K562 (cell line): Measurements from ENCODE around the gene MARCKSL1. TPM values are rescaled to one million over a fixed set of nuclear protein-coding genes. Genes with fewer than 3 reads are reported as not detected.

ENCODE experiments used
- ATF6 ChIP-seq: sonication (generic); formaldehyde crosslinking; IDR thresholded peaks from 2 replicates; pipeline ENCODE4 v1.4.0; 2020; ENCODE audit warnings: mild to moderate bottlenecking, missing genetic modification reagents
- CEBPG ChIP-seq, 3 experiments: fragments of 200-800 bp in 1 of 3; sonication (Bioruptor generic) in 1 of 3; sonication (generic) in 1 of 3; formaldehyde crosslinking in 1 of 3; IDR thresholded peaks in 2 of 3; conservative IDR thresholded peaks in 1 of 3; 2 replicates each; pipeline versions ENCODE4 v1.6.1 to v1.8.0; 2016 to 2022; ENCODE audit warnings: missing compliant biosample characterization in 2 of 3, missing genetic modification characterization in 2 of 3, mild to moderate bottlenecking in 1 of 3, missing genetic modification reagents in 1 of 3
- FIP1L1 ChIP-seq: fragments of 200-400 bp; formaldehyde crosslinking; IDR thresholded peaks from 2 replicates; pipeline ENCODE4 v1.6.1; 2018; ENCODE audit warnings: mild to moderate bottlenecking, low read depth, low read length; ENCODE audit not compliant: poor library complexity, severe bottlenecking
- GABPB1 ChIP-seq: sonication (generic); formaldehyde crosslinking; IDR thresholded peaks from 2 replicates; pipeline ENCODE4 v1.8.0; 2022; ENCODE audit warnings: mild to moderate bottlenecking, missing genetic modification reagents
- L3MBTL2 ChIP-seq: fragments of 450-650 bp; IDR thresholded peaks from 2 replicates; pipeline ENCODE4 v1.6.1; 2016; ENCODE audit warnings: mild to moderate bottlenecking, moderate library complexity
- PHF8 ChIP-seq: fragments of 200-600 bp; sonication (generic); IDR thresholded peaks from 2 replicates; pipeline ENCODE4 v1.6.1; 2012; ENCODE audit warnings: mixed run types, mild to moderate bottlenecking, inconsistent platforms, low read length, moderate library complexity, borderline replicate concordance
- POLR2AphosphoS5 ChIP-seq: IDR thresholded peaks from 2 replicates; pipeline ENCODE4 v1.6.1; 2011; ENCODE audit warnings: mild to moderate bottlenecking, low read depth, low read length, moderate library complexity; ENCODE audit not compliant: control insufficient read depth, insufficient read depth
- POLR2G ChIP-seq: fragments of 200-400 bp; formaldehyde crosslinking; IDR thresholded peaks from 2 replicates; pipeline ENCODE4 v1.6.1; 2017; ENCODE audit warnings: low read depth, mild to moderate bottlenecking, antibody characterized with exemption, low read length, moderate library complexity
- RB1 ChIP-seq: fragments of 450-650 bp; IDR thresholded peaks from 2 replicates; pipeline ENCODE4 v1.6.1; 2017; ENCODE audit warnings: low read depth, mild to moderate bottlenecking
- SETDB1 ChIP-seq: IDR thresholded peaks from one replicate; pipeline ENCODE4 v1.6.1; 2012; ENCODE audit warnings: low read length, control low read depth, inconsistent platforms
- SIN3A ChIP-seq, 2 experiments: fragments of 150-350 bp in 1 of 2; IDR thresholded peaks; 2 replicates each; pipeline ENCODE4 v1.6.1; 2011 to 2016; ENCODE audit warnings: borderline replicate concordance in 2 of 2, low read depth in 2 of 2, low read length in 2 of 2, mild to moderate bottlenecking in 2 of 2, moderate library complexity in 2 of 2; ENCODE audit not compliant: control insufficient read depth in 1 of 2
- SMARCB1 ChIP-seq: IDR thresholded peaks from 2 replicates; pipeline ENCODE4 v1.6.1; 2011; ENCODE audit warnings: improper control_type of control experiment, low read depth; ENCODE audit not compliant: insufficient read length
- ZFP36 ChIP-seq: fragments of 150-350 bp; IDR thresholded peaks from 2 replicates; pipeline ENCODE4 v1.6.1; 2018; ENCODE audit warnings: low read length, low read depth; ENCODE audit not compliant: partially characterized antibody
- polyA plus RNA-seq, 8 experiments: library from polyadenylated mRNA; depleted of rRNA in 4 of 8; stranded (reverse) in 5 of 8; unstranded in 3 of 8; fragments of >200 nt; fragmentation: Nextera tagmentation in 2 of 8; fragmentation: Illumina TruSeq in 1 of 8; extraction: Ambion mirVana in 2 of 8; extraction: Trizol in 1 of 8; gene quantifications; 2 replicates each; pipeline versions ENCODE4 v1.2.1 to v1.2.3, GENCODE V29; 2011 to 2014; ENCODE audit warnings: inconsistent platforms in 1 of 8, missing spikeins in 1 of 8
- total RNA-seq, 7 experiments: library from RNA; depleted of rRNA in 6 of 7; stranded (reverse); fragments of >200 nt in 6 of 7; fragmentation: Illumina TruSeq in 2 of 7; extraction: Trizol in 2 of 7; gene quantifications; 2 replicates each; pipeline versions ENCODE4 v1.2.1 to v1.2.3, GENCODE V29; 2011 to 2021; ENCODE audit warnings: low replicate concordance in 1 of 7
- TF ChIP-seq, protein P1 (sequence below): sonication (generic); formaldehyde crosslinking; IDR thresholded peaks from 2 replicates; pipeline ENCODE4 v1.8.0; 2022; ENCODE audit warnings: mild to moderate bottlenecking, missing genetic modification reagents
- TF ChIP-seq, protein P2 (sequence below): IDR thresholded peaks from 2 replicates; pipeline ENCODE4 v1.6.1; 2016; ENCODE audit warnings: missing genetic modification characterization, missing compliant biosample characterization
- TF ChIP-seq, protein P3 (sequence below): fragments of 250-450 bp; sonication (Bioruptor Pico); IDR thresholded peaks from 2 replicates; pipeline ENCODE4 v1.8.0; 2022; ENCODE audit warnings: inconsistent platforms, mild to moderate bottlenecking, moderate library complexity, borderline replicate concordance

Gene MARCKSL1
- total and polyA plus RNA-seq, 9 of the 15 experiments (the other 6 are each of a cell fraction or from before 2014, with no cell fraction given): 14.7 to 325 (median 155) TPM

DNA sequence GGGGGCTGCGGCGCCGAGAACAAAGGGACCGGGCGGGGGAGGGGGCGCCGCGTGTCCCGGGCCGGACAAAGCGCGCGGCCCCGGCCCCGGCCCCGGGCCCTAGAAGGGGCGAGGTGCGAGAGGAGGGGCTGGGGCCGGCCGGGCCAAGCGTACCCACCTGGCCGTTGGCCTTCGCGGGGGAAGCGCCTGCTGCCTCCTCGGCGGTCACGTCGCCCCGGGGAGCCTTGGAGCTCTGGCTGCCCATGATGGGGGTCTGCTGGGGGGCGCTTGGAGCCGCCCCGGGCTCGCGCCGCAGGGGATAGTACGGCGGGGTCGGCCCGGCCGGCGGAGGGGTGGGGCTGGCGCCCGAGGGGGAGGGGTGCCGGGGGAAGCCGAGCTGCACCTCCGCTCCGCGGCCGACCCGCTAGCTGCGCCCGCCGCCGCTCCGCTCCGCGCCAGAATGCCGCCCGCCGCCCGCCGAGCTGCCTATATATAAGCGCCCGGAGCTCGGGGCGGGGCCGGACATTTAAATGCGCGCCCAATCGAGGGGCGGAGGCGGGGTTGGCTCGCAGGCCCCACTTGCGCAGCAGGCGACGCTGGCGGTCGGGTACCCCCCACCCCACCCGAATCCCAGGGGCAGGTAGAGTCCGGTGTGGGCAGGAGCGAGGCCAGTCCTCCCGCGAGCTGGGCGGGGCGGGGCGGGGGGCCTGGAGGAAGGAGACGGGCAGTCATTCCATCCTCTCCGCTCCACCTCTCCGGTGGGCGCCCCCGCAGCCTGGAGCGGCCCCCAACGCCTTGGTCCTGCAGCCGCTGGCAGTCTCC lies at the start of gene MARCKSL1 (continued):
- peak; percentile 66; the same call in 1 of the 2 replicates for TF ChIP-seq ATF6 (CRISPR knock-in tag)
- peak; percentile 56; the same call in 1 of the 2 replicates for TF ChIP-seq PHF8
- TF ChIP-seq, protein P1, sequence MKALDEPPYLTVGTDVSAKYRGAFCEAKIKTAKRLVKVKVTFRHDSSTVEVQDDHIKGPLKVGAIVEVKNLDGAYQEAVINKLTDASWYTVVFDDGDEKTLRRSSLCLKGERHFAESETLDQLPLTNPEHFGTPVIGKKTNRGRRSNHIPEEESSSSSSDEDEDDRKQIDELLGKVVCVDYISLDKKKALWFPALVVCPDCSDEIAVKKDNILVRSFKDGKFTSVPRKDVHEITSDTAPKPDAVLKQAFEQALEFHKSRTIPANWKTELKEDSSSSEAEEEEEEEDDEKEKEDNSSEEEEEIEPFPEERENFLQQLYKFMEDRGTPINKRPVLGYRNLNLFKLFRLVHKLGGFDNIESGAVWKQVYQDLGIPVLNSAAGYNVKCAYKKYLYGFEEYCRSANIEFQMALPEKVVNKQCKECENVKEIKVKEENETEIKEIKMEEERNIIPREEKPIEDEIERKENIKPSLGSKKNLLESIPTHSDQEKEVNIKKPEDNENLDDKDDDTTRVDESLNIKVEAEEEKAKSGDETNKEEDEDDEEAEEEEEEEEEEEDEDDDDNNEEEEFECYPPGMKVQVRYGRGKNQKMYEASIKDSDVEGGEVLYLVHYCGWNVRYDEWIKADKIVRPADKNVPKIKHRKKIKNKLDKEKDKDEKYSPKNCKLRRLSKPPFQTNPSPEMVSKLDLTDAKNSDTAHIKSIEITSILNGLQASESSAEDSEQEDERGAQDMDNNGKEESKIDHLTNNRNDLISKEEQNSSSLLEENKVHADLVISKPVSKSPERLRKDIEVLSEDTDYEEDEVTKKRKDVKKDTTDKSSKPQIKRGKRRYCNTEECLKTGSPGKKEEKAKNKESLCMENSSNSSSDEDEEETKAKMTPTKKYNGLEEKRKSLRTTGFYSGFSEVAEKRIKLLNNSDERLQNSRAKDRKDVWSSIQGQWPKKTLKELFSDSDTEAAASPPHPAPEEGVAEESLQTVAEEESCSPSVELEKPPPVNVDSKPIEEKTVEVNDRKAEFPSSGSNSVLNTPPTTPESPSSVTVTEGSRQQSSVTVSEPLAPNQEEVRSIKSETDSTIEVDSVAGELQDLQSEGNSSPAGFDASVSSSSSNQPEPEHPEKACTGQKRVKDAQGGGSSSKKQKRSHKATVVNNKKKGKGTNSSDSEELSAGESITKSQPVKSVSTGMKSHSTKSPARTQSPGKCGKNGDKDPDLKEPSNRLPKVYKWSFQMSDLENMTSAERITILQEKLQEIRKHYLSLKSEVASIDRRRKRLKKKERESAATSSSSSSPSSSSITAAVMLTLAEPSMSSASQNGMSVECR (CRISPR knock-in tag): peak; percentile 70
- TF ChIP-seq, protein P2, sequence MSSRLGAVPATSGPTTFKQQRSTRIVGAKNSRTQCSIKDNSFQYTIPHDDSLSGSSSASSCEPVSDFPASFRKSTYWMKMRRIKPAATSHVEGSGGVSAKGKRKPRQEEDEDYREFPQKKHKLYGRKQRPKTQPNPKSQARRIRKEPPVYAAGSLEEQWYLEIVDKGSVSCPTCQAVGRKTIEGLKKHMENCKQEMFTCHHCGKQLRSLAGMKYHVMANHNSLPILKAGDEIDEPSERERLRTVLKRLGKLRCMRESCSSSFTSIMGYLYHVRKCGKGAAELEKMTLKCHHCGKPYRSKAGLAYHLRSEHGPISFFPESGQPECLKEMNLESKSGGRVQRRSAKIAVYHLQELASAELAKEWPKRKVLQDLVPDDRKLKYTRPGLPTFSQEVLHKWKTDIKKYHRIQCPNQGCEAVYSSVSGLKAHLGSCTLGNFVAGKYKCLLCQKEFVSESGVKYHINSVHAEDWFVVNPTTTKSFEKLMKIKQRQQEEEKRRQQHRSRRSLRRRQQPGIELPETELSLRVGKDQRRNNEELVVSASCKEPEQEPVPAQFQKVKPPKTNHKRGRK (tag): no peak
- TF ChIP-seq POLR2G: peak; percentile 98
- no peak for TF ChIP-seq SMARCB1
- TF ChIP-seq, protein P3, sequence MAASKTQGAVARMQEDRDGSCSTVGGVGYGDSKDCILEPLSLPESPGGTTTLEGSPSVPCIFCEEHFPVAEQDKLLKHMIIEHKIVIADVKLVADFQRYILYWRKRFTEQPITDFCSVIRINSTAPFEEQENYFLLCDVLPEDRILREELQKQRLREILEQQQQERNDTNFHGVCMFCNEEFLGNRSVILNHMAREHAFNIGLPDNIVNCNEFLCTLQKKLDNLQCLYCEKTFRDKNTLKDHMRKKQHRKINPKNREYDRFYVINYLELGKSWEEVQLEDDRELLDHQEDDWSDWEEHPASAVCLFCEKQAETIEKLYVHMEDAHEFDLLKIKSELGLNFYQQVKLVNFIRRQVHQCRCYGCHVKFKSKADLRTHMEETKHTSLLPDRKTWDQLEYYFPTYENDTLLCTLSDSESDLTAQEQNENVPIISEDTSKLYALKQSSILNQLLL (CRISPR knock-in tag): no peak
- TF ChIP-seq GABPB1 (CRISPR knock-in tag): peak; percentile 71
- TF ChIP-seq SETDB1: no peak
- peak; percentile 98 for TF ChIP-seq POLR2AphosphoS5
- peak; percentile 75 to 87; a peak in 2 of 4 replicates for TF ChIP-seq SIN3A (IDR thresholded peaks at IDR 0.05; ENCODE audit: borderline replicate concordance in 2 of 2, control insufficient read depth in 1 of 2, low read depth in 2 of 2, low read length in 2 of 2)
- peak; percentile 91 for TF ChIP-seq RB1
- TF ChIP-seq L3MBTL2: no peak; the same call in 1 of the 2 replicates
- TF ChIP-seq CEBPG (CRISPR knock-in tag; IDR thresholded peaks at IDR 0.05): no peak
- TF ChIP-seq CEBPG (tag; conservative IDR thresholded peaks at IDR 0.05 in 1 of 2, IDR thresholded peaks at IDR 0.05 in 1 of 2): no peak
- peak; percentile 90 for TF ChIP-seq FIP1L1
- no peak for TF ChIP-seq ZFP36
